GM12874 (cell line): ENCODE measurements around the gene GPR62.

Experiments used
- CTCF ChIP-seq: IDR thresholded peaks from 2 replicates; pipeline ENCODE4 v1.5.1; 2011; ENCODE audit warnings: low read depth, mild to moderate bottlenecking, control low read depth, low read length, moderate library complexity; ENCODE audit not compliant: insufficient read depth

GPR62 gene

GRCh38 chr3:51967384-51968169 is 12.4 kb downstream of the GPR62 start, which contains the start of gene PCBP4:
Gene PCBP4, minus strand, starts transcription at chr3:51967454. Its CDS starts 6,214 bp downstream, at chr3:51961240.
- TF ChIP-seq CTCF: no peak

GRCh38 chr3:51968170-51968775 is 13.1 kb downstream of the GPR62 start:
- no peak for TF ChIP-seq CTCF

GRCh38 chr3:51968883-51969678 is 13.9 kb downstream of the GPR62 start:
- TF ChIP-seq CTCF: no peak

- no peak for TF ChIP-seq CTCF
These were observed 14.7 kb downstream of the GPR62 start for GRCh38 chr3:51969841-51970240.

GRCh38 chr3:51970606-51971300 is 15.6 kb downstream of the GPR62 start:
- no peak for TF ChIP-seq CTCF

GRCh38 chr3:51971350-51971749 is 16.2 kb downstream of the GPR62 start:
- TF ChIP-seq CTCF: no peak

- TF ChIP-seq CTCF: no peak
These were observed 19.2 kb downstream of the GPR62 start for GRCh38 chr3:51974277-51974962.
